HG03045 (cell line): ENCODE data around the gene MED13L.
"Not testable (repeated sequence)": the region's sequence is repeated elsewhere in the genome, so short reads cannot be mapped to it uniquely, and the experiment has no call there.

Source experiments
- ATAC-seq: cut with Tn5 transposase; IDR thresholded peaks from one replicate; pipeline ENCODE4 v1.9.1; 2021; ENCODE audit warnings: mild to moderate bottlenecking, moderate library complexity; ENCODE audit not compliant: unreplicated experiment

The MED13L gene

GRCh38 chr12:116136340-116136739 is 141.2 kb downstream of the MED13L start:
- no peak for ATAC-seq

GRCh38 chr12:116135209-116135930 is 142.1 kb downstream of the MED13L start:
- no peak for ATAC-seq

- ATAC-seq, result no peak
Measured at GRCh38 chr12:116133636-116134214, 143.8 kb downstream of the MED13L start.

- no peak for ATAC-seq
Measured at GRCh38 chr12:116133149-116133548, 144.3 kb downstream of the MED13L start.

- ATAC-seq, result not testable (repeated sequence)
Measured at GRCh38 chr12:116131987-116132386, 145.5 kb downstream of the MED13L start.

- no peak for ATAC-seq
Measured at GRCh38 chr12:116131176-116131575, 146.3 kb downstream of the MED13L start.

GRCh38 chr12:116130431-116130830 is 147.1 kb downstream of the MED13L start:
- no peak for ATAC-seq

GRCh38 chr12:116128779-116129178 is 148.7 kb downstream of the MED13L start:
- ATAC-seq, result no peak

GRCh38 chr12:116127859-116128258 is 149.6 kb downstream of the MED13L start:
- ATAC-seq, result no peak

- ATAC-seq, result no peak
Measured at GRCh38 chr12:116126610-116127009, 150.9 kb downstream of the MED13L start.

- no peak for ATAC-seq
Measured at GRCh38 chr12:116125956-116126566, 151.4 kb downstream of the MED13L start.

GRCh38 chr12:116125084-116125483 is 152.4 kb downstream of the MED13L start:
- no peak for ATAC-seq

GRCh38 chr12:116123451-116124258 is 153.8 kb downstream of the MED13L start:
- peak; percentile 64 for ATAC-seq

- no peak for ATAC-seq
Measured at GRCh38 chr12:116122628-116123027, 154.9 kb downstream of the MED13L start.

GRCh38 chr12:116121453-116121871 is 156.0 kb downstream of the MED13L start:
- no peak for ATAC-seq

GRCh38 chr12:116116650-116117424 is 160.7 kb downstream of the MED13L start:
- ATAC-seq, result no peak

- ATAC-seq, result no peak
Measured at GRCh38 chr12:116113398-116114130, 163.9 kb downstream of the MED13L start.

GRCh38 chr12:116106870-116107269 is 170.6 kb downstream of the MED13L start:
- no peak for ATAC-seq

GRCh38 chr12:116104167-116104767 is 173.2 kb downstream of the MED13L start:
- no peak for ATAC-seq
